GM23248 (cell line): Measurements from ENCODE around the gene DCTN1.

Experiments used
- EZH2 ChIP-seq: fragments of 200-600 bp; sonication (generic); IDR thresholded peaks from 2 replicates; pipeline ENCODE4 v1.6.1; 2018; ENCODE audit warnings: antibody characterized with exemption, mild to moderate bottlenecking; ENCODE audit not compliant: insufficient read depth, poor library complexity, severe bottlenecking
- EZH2phosphoT487 ChIP-seq: fragments of 200-600 bp; sonication (generic); IDR thresholded peaks from 2 replicates; pipeline ENCODE4 v1.6.1; 2018; ENCODE audit warnings: antibody characterized with exemption, moderate library complexity, mild to moderate bottlenecking, low read depth; ENCODE audit not compliant: insufficient read depth

DNA sequence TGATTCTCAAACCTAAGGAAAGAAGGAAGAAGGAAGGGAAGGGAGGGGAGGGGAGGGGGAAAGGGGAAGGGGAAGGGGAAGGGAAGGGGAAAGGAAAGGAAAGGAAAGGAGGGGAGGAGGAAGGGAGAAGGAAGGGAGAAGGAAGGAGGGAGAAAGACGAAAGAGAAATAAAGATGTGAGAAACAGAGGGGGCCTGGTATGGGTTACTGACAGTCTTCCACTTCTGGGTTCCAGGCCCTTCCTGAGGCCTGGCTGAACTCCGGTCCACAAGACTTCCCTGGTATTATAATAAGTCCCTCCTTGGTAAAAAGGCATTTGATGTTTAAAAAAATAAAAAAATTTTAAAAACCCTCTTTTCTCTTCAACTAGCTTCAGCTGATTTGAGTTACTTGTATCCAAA lies 54.3 kb downstream of the DCTN1 start:
- TF ChIP-seq EZH2phosphoT487 (no peak), EZH2 (no peak)
